ENCODE results near the gene MYL6.

DNA sequence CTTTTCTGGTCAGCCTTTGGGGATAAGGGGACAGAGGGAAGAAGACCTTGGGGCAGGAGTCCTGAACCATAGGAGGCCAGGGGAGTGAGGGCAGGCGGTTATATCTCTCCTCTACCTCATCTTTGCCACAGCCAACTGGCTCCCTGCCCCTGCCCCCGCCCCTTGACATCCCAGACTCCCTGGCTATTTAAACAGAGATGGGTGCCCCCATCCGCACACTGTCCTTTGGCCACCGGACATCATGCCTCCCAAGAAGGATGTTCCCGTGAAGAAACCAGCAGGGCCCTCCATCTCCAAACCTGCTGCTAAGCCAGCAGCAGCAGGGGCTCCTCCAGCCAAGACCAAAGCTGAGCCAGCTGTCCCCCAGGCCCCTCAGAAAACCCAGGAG, 4.5 kb upstream of the MYL6 start:
- TF ChIP-seq TEAD4 (IDR thresholded peaks at IDR 0.05) (no peak), FOXM1 (IDR thresholded peaks at IDR 0.05; ENCODE audit: borderline replicate concordance, low read depth) (no peak), EP300 (IDR thresholded peaks at IDR 0.05; ENCODE audit: borderline replicate concordance) (no peak), NFIC (IDR thresholded peaks at IDR 0.05) (no peak), TCF12 (IDR thresholded peaks at IDR 0.05; ENCODE audit: low read depth) (no peak), EGR1 (IDR thresholded peaks at IDR 0.05) (no peak), YY1 (IDR thresholded peaks at IDR 0.05; ENCODE audit: low read depth) (no peak), CREB1 (IDR thresholded peaks at IDR 0.05; ENCODE audit: low read depth) (no peak), TAF1 (IDR thresholded peaks at IDR 0.05; ENCODE audit: low read depth) (no peak)
- TF ChIP-seq, protein P1, sequence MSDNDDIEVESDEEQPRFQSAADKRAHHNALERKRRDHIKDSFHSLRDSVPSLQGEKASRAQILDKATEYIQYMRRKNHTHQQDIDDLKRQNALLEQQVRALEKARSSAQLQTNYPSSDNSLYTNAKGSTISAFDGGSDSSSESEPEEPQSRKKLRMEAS (IDR thresholded peaks at IDR 0.05) = no peak
- TF ChIP-seq, protein P2, sequence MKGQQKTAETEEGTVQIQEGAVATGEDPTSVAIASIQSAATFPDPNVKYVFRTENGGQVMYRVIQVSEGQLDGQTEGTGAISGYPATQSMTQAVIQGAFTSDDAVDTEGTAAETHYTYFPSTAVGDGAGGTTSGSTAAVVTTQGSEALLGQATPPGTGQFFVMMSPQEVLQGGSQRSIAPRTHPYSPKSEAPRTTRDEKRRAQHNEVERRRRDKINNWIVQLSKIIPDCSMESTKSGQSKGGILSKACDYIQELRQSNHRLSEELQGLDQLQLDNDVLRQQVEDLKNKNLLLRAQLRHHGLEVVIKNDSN (IDR thresholded peaks at IDR 0.05) = no peak

All from Ishikawa (cell line).